Hematopoietic multipotent progenitor cell treated with erythropoietin and hydrocortisone succinate and interleukin-3 and kit ligand, for 17 days (in vitro differentiated cells): ENCODE results near the gene GSTM4.
A peak's percentile ranks its signal among the peaks of the same experiment; 100 is the strongest.
"Not testable (repeated sequence)": the region's sequence is repeated elsewhere in the genome, so short reads cannot be mapped to it uniquely, and the experiment has no call there.

Experiments used
- DNase-seq: peaks from one replicate; pipeline ENCODE4 v3.0.0-alpha.2; 2015; ENCODE audit warnings: low spot score

GSTM4 gene

GRCh38 chr1:109667452-109668122 lies 11.7 kb downstream of the GSTM4 start, which contains the start of gene GSTM2:
GSTM2 (plus strand) TSS chr1:109668057; CDS start chr1:109668116, 59 bp downstream.
- DNase-seq: peak; percentile 2

GRCh38 chr1:109668123-109668775 lies 12.3 kb downstream of the GSTM4 start:
- DNase-seq: peak; percentile 1

GRCh38 chr1:109669246-109669948 lies 13.5 kb downstream of the GSTM4 start:
- DNase-seq: peak; percentile 2

DNA sequence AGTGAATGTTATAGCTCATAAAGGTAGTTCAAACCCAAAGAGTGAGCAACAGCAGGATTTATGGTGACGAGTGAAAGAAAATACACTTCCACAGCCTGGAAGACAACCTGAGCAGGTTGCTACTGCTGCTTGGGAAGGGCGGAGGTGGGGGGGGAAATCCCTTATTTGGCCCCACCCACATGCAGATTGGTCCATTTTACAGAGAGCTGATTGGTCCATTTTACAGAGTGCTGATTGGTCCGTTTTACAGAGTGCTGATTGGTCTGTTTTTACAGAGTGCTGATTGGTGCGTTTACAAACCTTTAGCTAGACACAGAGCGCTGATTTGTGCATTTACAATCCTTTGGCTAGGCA lies 14.0 kb downstream of the GSTM4 start:
- peak; percentile 1 for DNase-seq

- peak; percentile 2 for DNase-seq
Measured at GRCh38 chr1:109671067-109671466, 15.2 kb downstream of the GSTM4 start.

- peak; percentile 1 for DNase-seq
Measured at GRCh38 chr1:109673861-109674260, 18.0 kb downstream of the GSTM4 start.

DNA sequence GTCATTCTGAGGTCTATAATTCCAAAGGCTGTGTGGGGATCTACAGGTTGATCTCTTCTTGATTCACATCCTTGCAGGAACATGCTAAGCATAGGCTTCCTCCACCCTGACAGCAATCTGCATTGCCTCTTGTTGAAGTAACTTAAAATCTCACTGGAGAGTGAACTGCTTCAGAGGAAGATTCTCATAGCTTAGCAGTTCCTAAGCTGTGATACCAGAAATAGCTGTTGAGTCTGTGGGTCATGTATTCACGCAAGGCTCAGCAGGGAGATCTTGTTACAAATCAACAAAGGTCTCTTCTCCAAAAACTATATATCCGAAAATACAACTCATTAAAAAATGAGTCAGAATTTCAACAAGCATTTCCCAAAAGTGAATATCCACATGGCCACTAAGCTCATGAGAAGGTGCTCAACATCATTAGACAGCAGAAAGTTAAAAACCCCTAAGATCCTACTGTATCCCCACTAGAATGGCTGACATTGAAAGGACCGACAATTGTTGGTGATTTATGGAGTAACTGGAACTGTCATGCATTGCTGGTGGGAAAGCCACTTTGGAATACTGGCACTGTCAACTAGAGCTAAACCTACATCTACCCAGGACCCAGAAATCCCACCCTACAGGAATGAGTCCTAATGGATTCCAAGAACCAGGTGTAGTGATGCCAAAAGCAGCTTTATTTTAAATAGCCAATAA lies 20.9 kb downstream of the GSTM4 start:
- peak; percentile 3 for DNase-seq

- DNase-seq: peak; percentile 4
Measured at GRCh38 chr1:109677459-109677858, 21.6 kb downstream of the GSTM4 start.

- DNase-seq: peak; percentile 2
Measured at GRCh38 chr1:109678637-109679036, 22.7 kb downstream of the GSTM4 start.

- DNase-seq: not testable (repeated sequence)
Measured at GRCh38 chr1:109684777-109685176, 28.9 kb downstream of the GSTM4 start.

- not testable (repeated sequence) for DNase-seq
Measured at GRCh38 chr1:109685399-109685798, 29.5 kb downstream of the GSTM4 start.

DNA sequence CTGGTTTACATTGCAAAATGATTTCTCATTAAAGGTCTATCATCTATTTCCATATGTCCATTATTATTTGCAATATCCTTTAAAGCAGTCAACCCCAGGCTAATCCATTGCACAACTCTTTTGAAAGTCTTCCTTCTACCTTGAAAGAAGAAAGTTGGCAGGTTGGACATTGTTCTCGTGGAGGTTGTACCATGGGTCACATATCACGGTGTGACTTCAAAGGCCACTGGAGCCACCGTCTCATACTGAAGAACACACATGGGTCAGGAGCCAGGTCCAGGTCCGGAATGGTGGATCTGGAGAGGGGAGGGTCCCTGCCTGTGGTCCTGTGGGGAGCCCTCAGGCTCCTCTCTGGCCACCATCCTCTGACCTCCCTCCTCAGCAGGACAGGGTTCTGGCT lies 30.0 kb downstream of the GSTM4 start:
- not testable (repeated sequence) for DNase-seq

GRCh38 chr1:109687109-109687508 lies 31.2 kb downstream of the GSTM4 start:
- not testable (repeated sequence) for DNase-seq

GRCh38 chr1:109687641-109688499 lies 32.0 kb downstream of the GSTM4 start, which contains the start of gene GSTM1:
GSTM1 (plus strand) TSS chr1:109687817; CDS start chr1:109687874, 57 bp downstream.
- no peak for DNase-seq

- DNase-seq: no peak
Measured at GRCh38 chr1:109689844-109690405, 34.0 kb downstream of the GSTM4 start.

- no peak for DNase-seq
Measured at GRCh38 chr1:109691759-109692158, 35.9 kb downstream of the GSTM4 start.

DNA sequence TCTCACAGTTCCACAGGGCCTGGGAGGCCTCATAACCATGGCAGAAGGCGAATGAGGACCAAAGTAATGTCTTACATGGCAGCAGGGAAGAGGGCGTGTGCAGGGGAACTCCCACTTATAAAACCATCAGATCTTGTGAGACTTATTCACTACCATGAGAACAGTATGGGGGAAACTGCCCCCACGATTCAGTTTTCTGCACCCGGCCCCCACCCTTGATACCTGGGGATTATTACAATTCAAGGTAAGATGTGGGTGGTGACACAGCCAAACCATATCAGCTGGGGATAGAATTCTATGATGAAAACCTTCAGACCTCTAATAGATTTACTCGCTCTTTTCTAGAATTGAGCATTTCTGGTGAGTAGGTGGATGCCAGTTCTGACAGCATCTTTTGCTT lies 38.5 kb downstream of the GSTM4 start:
- DNase-seq: not testable (repeated sequence)

- DNase-seq: not testable (repeated sequence)
Measured at GRCh38 chr1:109695138-109695537, 39.2 kb downstream of the GSTM4 start.

DNA sequence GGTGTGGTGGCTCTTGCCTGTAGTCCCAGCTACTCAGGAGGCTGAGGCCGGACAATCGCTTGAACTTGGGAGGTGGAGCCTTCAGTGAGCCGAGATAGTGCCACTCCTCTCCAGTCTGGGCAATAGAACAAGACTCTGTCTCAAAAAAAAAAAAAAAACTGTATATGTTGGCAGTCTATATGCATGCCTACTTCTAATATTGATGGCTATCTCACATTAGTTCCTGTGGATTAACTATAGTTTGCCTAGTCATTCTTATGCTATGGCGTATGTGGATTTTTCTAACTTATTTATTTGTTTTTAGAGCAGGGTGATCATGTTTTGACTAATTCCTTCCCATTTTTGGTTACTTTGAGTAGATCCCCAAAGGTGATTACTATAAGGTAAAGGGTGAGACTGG lies 41.2 kb downstream of the GSTM4 start:
- DNase-seq: no peak

DNA sequence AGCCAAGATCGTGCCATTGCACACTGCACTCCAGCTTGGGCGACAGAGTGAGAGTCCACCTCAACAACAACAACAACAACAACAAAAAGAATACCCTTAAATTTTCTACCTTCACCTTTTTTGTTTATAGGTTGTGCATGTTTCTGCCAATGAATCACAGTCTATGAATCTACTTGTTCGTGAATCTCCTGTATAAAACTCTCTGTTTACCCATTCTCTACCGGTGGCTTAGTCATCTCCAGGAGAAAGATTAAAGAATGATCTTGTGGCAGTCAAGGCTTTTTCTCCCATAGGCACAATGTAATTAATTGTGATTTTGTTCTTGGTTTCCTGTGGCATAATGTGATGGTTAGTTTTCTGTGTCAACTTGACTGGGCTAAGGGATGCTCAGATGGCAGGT lies 42.0 kb downstream of the GSTM4 start:
- DNase-seq: not testable (repeated sequence)

GRCh38 chr1:109702940-109703339 lies 47.0 kb downstream of the GSTM4 start:
- DNase-seq: not testable (repeated sequence)
